Measurements from ENCODE around the gene INHBB.

Gene INHBB

GRCh38 chr2:120321721-120322284 lies 24.1 kb upstream of the INHBB start:
- Histone ChIP-seq H3K9me2 (ENCODE audit: low read depth, low read length) (no peaks in the 10 kb centered on the region), H4K20me1 (ENCODE audit: insufficient read depth, low read length) (no peaks in the 10 kb centered on the region), H3K9me3 (ENCODE audit: low read length) (no peaks in the 10 kb centered on the region), H3K79me2 (ENCODE audit: insufficient read depth, low read length) (no peaks in the 10 kb centered on the region), H3K4me1 (ENCODE audit: insufficient read depth, low read length, severe bottlenecking) (peaks cover 9% of the 10 kb centered on the region), H3K27ac (ENCODE audit: low read depth, low read length, poor library complexity, severe bottlenecking) (no peak overlapping the region), H3K4me3 (ENCODE audit: low read depth, low read length, poor library complexity, severe bottlenecking) (no peak overlapping the region), H3K27me3 (ENCODE audit: insufficient read depth, low read length) (no peaks in the 10 kb centered on the region; the same call in 1 of the 2 replicates), H3K36me3 (ENCODE audit: insufficient read depth, low read length) (no peaks in the 10 kb centered on the region), H3K4me2 (ENCODE audit: low read length) (no peak overlapping the region), H2AFZ (ENCODE audit: low read length) (0 out of 2 replicates have a peak overlapping the region, but pooled peaks have one; percentile 30), H3F3A (ENCODE audit: insufficient read depth, low read length) (no peaks in the 10 kb centered on the region), H3K9ac (ENCODE audit: low read length) (no peak overlapping the region)
- TF ChIP-seq, protein P1, sequence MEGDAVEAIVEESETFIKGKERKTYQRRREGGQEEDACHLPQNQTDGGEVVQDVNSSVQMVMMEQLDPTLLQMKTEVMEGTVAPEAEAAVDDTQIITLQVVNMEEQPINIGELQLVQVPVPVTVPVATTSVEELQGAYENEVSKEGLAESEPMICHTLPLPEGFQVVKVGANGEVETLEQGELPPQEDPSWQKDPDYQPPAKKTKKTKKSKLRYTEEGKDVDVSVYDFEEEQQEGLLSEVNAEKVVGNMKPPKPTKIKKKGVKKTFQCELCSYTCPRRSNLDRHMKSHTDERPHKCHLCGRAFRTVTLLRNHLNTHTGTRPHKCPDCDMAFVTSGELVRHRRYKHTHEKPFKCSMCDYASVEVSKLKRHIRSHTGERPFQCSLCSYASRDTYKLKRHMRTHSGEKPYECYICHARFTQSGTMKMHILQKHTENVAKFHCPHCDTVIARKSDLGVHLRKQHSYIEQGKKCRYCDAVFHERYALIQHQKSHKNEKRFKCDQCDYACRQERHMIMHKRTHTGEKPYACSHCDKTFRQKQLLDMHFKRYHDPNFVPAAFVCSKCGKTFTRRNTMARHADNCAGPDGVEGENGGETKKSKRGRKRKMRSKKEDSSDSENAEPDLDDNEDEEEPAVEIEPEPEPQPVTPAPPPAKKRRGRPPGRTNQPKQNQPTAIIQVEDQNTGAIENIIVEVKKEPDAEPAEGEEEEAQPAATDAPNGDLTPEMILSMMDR (IDR thresholded peaks at IDR 0.05; ENCODE audit: low read length) = no peak
- no peak for TF ChIP-seq EZH2 (IDR thresholded peaks at IDR 0.05; ENCODE audit: borderline replicate concordance, low read length)

DNA sequence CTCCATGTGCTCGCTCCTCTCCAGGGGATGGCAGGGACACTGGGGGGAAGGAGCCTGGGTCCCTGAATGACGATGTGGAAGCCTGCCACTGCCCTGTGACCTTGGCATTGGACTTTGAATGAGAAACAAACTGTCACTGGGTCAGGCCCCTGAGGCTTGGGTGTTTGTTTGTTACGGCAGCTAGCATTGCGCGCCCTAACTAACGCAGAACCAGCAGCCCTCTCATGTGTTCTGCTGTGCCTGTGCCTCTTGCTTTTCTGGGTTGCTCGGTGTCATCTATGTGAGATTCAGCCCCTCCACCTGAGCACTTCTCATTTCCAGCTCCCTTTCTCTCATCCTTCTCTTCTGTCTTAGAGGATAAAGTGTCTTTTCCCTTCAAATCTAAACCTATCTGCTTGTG lies 23.6 kb upstream of the INHBB start:
- Histone ChIP-seq H3K9ac (ENCODE audit: low read length) (no peak overlapping the region), H3K9me2 (ENCODE audit: low read depth, low read length) (no peaks in the 10 kb centered on the region), H3K27ac (ENCODE audit: low read depth, low read length, poor library complexity, severe bottlenecking) (no peak overlapping the region), H3K4me1 (ENCODE audit: insufficient read depth, low read length, severe bottlenecking) (peaks cover 9% of the 10 kb centered on the region), H3K9me3 (ENCODE audit: low read length) (no peaks in the 10 kb centered on the region), H3K36me3 (ENCODE audit: insufficient read depth, low read length) (no peaks in the 10 kb centered on the region), H2AFZ (ENCODE audit: low read length) (0 out of 2 replicates have a peak overlapping the region, but pooled peaks have one; percentile 30), H3K4me3 (ENCODE audit: low read depth, low read length, poor library complexity, severe bottlenecking) (no peak overlapping the region), H3K4me2 (ENCODE audit: low read length) (no peak overlapping the region), H4K20me1 (ENCODE audit: insufficient read depth, low read length) (no peaks in the 10 kb centered on the region), H3K27me3 (ENCODE audit: insufficient read depth, low read length) (no peaks in the 10 kb centered on the region; the same call in 1 of the 2 replicates), H3K79me2 (ENCODE audit: insufficient read depth, low read length) (no peaks in the 10 kb centered on the region), H3F3A (ENCODE audit: insufficient read depth, low read length) (no peaks in the 10 kb centered on the region)
- TF ChIP-seq, protein P1 (IDR thresholded peaks at IDR 0.05; ENCODE audit: low read length) = no peak
- no peak for TF ChIP-seq EZH2 (IDR thresholded peaks at IDR 0.05; ENCODE audit: borderline replicate concordance, low read length)

DNA sequence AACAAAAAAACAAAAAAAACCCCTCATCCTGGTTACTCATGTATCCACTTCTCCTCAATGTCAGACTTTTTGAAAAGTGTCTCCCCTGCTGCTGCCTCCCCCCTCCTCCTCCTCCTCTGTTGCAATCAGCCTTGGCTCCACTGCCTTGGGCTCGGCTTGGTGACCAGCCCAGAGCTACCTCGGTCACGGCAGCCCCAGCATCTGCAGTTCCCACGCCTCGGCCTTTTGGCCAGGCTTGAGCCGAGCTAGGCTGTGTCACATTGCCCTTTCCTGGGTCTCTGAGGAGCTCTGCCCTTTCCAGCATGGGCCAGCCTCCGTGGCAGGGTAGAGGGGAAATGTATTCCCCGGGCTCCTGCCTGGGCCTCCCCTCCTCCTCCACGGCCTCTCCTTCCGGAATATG lies 22.7 kb upstream of the INHBB start:
- H2AFZ ChIP-seq (ENCODE audit: low read length) = no peak overlapping the region
- H3K9ac ChIP-seq (ENCODE audit: low read length) = no peak overlapping the region
- no peaks in the 10 kb centered on the region for H3F3A ChIP-seq (ENCODE audit: insufficient read depth, low read length)
- no peaks in the 10 kb centered on the region for H3K36me3 ChIP-seq (ENCODE audit: insufficient read depth, low read length)
- H3K27ac ChIP-seq (ENCODE audit: low read depth, low read length, poor library complexity, severe bottlenecking) = no peak overlapping the region
- peaks cover 9% of the 10 kb centered on the region for H3K4me1 ChIP-seq (ENCODE audit: insufficient read depth, low read length, severe bottlenecking)
- no peak overlapping the region for H3K4me2 ChIP-seq (ENCODE audit: low read length)
- TF ChIP-seq, protein P1 (IDR thresholded peaks at IDR 0.05; ENCODE audit: low read length) = no peak
- no peak for TF ChIP-seq EZH2 (IDR thresholded peaks at IDR 0.05; ENCODE audit: borderline replicate concordance, low read length)
- no peaks in the 10 kb centered on the region; the same call in 1 of the 2 replicates for H3K27me3 ChIP-seq (ENCODE audit: insufficient read depth, low read length)
- no peaks in the 10 kb centered on the region for H3K9me2 ChIP-seq (ENCODE audit: low read depth, low read length)
- no peaks in the 10 kb centered on the region for H3K9me3 ChIP-seq (ENCODE audit: low read length)
- H4K20me1 ChIP-seq (ENCODE audit: insufficient read depth, low read length) = no peaks in the 10 kb centered on the region
- H3K79me2 ChIP-seq (ENCODE audit: insufficient read depth, low read length) = no peaks in the 10 kb centered on the region
- H3K4me3 ChIP-seq (ENCODE audit: low read depth, low read length, poor library complexity, severe bottlenecking) = no peak overlapping the region
